ENCODE measurements around the gene MC4R.

Gene MC4R

GRCh38 chr18:60377778-60378469 lies 5.3 kb upstream of the MC4R start:
- no peak for DNase-seq (ENCODE audit: extremely low read depth, low read depth)
- no peak for TF ChIP-seq CTCF (IDR thresholded peaks at IDR 0.05; ENCODE audit: low read depth, low read length, missing control alignments)
- no peak overlapping the region for H3K4me3 ChIP-seq (replicated peaks; ENCODE audit: low read depth, low read length)

GRCh38 chr18:60372132-60372531 lies 443 bp downstream of the MC4R start:
- no peak overlapping the region for H3K4me3 ChIP-seq (replicated peaks; ENCODE audit: low read depth, low read length)
- no peak for DNase-seq (ENCODE audit: extremely low read depth, low read depth)
- no peak for TF ChIP-seq CTCF (IDR thresholded peaks at IDR 0.05; ENCODE audit: low read depth, low read length, missing control alignments)

DNA sequence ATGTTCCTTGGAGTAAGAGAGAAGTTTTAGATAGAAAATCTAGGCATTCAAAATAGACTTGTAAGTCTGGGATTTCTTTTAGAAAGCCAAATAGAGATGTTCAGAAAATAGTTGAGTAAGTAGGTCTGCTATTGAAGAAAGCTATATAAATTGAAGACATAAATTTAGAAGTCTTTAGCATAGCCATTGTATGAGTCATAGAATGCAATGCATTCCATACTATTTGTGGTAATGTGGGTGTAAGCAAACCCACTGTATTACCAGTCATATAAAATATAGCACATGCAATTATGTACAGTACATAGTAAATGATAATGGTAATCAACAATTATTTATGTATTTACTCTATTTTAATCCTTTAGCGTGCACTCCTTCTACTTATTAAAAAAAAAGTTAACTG lies 14.1 kb downstream of the MC4R start:
- H3K4me3 ChIP-seq (replicated peaks; ENCODE audit: low read depth, low read length) = no peak overlapping the region
- DNase-seq (ENCODE audit: extremely low read depth, low read depth) = peak; percentile 36
- no peak for TF ChIP-seq CTCF (IDR thresholded peaks at IDR 0.05; ENCODE audit: low read depth, low read length, missing control alignments)

DNA sequence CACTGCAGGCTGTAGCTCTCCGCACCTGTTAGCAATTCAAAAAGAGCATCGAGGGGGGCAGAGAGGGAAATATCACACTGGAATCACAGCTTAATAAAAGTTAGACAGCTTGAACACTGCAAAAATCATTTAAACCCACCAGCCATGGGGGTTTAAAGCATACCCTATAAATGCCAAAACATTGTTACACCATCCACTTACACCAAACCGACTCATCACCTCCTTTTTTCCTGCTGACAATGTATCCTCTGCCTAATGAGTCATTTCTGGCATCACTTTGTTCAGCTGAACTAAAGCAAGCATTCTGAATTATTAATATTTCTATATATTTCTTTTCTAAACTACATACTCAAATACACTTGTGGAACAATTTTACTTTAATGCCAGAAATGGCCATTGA lies 21.6 kb downstream of the MC4R start:
- no peak overlapping the region for H3K4me3 ChIP-seq (replicated peaks; ENCODE audit: low read depth, low read length)
- no peak for TF ChIP-seq CTCF (IDR thresholded peaks at IDR 0.05; ENCODE audit: low read depth, low read length, missing control alignments)
- no peak for DNase-seq (ENCODE audit: extremely low read depth, low read depth)

- no peak overlapping the region for H3K4me3 ChIP-seq (replicated peaks; ENCODE audit: low read depth, low read length)
- TF ChIP-seq CTCF (IDR thresholded peaks at IDR 0.05; ENCODE audit: low read depth, low read length, missing control alignments) = no peak
- DNase-seq (ENCODE audit: extremely low read depth, low read depth) = no peak
These were observed 22.4 kb downstream of the MC4R start for GRCh38 chr18:60350150-60350549.

GRCh38 chr18:60347526-60348045 lies 25.0 kb downstream of the MC4R start:
- TF ChIP-seq CTCF (IDR thresholded peaks at IDR 0.05; ENCODE audit: low read depth, low read length, missing control alignments) = no peak
- no peak overlapping the region for H3K4me3 ChIP-seq (replicated peaks; ENCODE audit: low read depth, low read length)
- DNase-seq (ENCODE audit: extremely low read depth, low read depth) = no peak

DNA sequence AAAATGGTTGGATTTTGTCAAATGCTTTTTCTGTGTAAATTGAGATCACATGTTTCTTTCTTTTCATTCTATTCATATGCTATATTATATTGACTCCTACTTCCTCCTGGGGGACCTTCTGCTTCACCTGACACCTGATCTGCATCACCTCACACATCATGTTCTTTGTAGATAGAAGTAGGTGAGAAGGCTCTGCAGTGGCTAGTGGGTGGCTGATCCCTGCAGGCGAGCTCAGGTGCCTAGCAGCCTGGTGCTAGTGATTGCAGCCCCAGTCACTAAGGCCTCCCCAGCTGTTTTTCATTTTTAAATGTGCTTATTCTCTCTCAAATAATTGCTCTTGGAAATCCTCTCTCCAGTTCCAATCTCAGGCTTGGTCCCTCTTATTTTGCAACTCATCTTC lies 33.6 kb downstream of the MC4R start:
- no peak for TF ChIP-seq CTCF (IDR thresholded peaks at IDR 0.05; ENCODE audit: low read depth, low read length, missing control alignments)
- no peak for DNase-seq (ENCODE audit: extremely low read depth, low read depth)
- no peak overlapping the region for H3K4me3 ChIP-seq (replicated peaks; ENCODE audit: low read depth, low read length)
